ENCODE measurements around the gene PIGW.

The PIGW gene

DNA sequence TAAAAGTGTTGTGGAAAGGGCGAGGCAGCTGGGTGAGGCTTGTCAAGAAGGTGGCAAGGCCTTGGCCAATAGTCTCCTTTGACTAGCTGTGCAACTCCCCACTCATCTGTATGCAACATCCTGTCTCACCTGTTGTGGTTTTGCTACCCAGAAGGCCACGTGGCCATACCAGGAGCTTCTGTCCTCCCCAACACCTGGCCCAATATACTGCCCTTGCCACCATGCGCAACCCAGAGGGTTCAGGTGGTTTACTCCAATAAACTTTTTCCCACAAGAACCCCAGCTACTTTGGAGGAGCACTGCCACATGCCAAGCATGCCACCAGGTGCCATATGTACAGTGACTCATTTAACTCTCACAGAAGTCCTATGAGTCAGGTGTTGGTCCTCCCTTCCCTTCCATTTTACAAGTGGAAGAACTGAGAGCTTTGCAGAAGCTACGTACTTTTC is 10.3 kb upstream of the PIGW start:
- H3K27me3 ChIP-seq, result no peaks in the 10 kb centered on the region
- TF ChIP-seq, protein P1, sequence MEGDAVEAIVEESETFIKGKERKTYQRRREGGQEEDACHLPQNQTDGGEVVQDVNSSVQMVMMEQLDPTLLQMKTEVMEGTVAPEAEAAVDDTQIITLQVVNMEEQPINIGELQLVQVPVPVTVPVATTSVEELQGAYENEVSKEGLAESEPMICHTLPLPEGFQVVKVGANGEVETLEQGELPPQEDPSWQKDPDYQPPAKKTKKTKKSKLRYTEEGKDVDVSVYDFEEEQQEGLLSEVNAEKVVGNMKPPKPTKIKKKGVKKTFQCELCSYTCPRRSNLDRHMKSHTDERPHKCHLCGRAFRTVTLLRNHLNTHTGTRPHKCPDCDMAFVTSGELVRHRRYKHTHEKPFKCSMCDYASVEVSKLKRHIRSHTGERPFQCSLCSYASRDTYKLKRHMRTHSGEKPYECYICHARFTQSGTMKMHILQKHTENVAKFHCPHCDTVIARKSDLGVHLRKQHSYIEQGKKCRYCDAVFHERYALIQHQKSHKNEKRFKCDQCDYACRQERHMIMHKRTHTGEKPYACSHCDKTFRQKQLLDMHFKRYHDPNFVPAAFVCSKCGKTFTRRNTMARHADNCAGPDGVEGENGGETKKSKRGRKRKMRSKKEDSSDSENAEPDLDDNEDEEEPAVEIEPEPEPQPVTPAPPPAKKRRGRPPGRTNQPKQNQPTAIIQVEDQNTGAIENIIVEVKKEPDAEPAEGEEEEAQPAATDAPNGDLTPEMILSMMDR (IDR thresholded peaks at IDR 0.05), result no peak
- intact Hi-C loops (cut with DNase I; ENCODE audit: low total_unique reads), result no loop called here
- H3K9me3 ChIP-seq, result no peaks in the 10 kb centered on the region
- peaks cover 36 to 73% (median 36%) of the 10 kb centered on the region in 3 donors for H3K36me3 ChIP-seq
- DNase-seq, result no peak
- H3K4me3 ChIP-seq, result no peak overlapping the region
- no peak overlapping the region for H3K27ac ChIP-seq
- H3K4me1 ChIP-seq, result no peaks in the 10 kb centered on the region

DNA sequence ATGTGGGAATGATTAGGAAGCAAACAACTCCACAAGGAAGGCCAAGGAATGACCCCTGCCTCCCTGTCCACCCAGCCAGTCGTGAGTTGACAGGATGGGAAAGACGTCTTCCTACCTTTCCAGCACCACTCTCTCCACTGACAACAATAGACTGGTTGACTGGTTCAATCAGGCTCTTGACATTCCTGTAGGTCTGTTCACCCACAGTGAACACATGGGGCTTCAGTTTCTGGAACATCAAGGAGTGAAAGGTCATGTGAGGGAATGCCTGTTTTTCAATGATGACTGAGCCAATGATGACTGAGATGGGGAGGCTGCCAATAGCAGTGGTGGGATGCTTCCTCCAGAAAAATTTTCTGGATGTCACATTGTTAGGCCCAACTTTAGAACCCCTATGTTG is 9.7 kb upstream of the PIGW start:
- intact Hi-C loops (cut with DNase I; ENCODE audit: low total_unique reads), result no loop called here
- Histone ChIP-seq H3K4me3 (no peak overlapping the region), H3K4me1 (no peaks in the 10 kb centered on the region), H3K36me3 (peaks cover 36 to 73% (median 36%) of the 10 kb centered on the region in 3 donors), H3K9me3 (no peaks in the 10 kb centered on the region), H3K27ac (no peak overlapping the region), H3K27me3 (no peaks in the 10 kb centered on the region)
- TF ChIP-seq, protein P1 (IDR thresholded peaks at IDR 0.05), result no peak
- no peak for DNase-seq

DNA sequence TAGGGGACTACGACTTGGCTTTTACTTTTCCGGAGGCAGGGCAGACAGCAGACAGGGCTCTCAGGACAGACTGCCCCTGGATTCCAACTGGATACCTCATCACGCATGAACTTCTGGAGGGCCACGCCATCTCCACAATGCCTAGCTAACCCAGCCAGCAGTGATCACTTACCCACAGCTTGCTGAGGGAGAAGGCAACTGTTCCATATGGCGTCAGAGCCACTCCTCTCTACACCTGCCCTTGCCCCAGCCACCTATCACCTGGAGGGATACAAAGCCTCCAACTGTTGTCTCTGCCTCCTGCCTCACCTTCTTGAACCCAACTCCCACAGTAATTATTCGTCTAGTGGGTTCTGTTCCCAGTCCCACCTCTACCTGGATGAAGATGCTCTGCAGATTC is 8.9 kb upstream of the PIGW start:
- DNase-seq, result no peak
- TF ChIP-seq, protein P1 (IDR thresholded peaks at IDR 0.05), result no peak
- Histone ChIP-seq H3K4me3 (no peak overlapping the region), H3K27ac (no peak overlapping the region), H3K36me3 (peaks cover 36 to 73% (median 36%) of the 10 kb centered on the region in 3 donors), H3K27me3 (no peaks in the 10 kb centered on the region), H3K4me1 (no peaks in the 10 kb centered on the region), H3K9me3 (no peaks in the 10 kb centered on the region)
- intact Hi-C loops (cut with DNase I; ENCODE audit: low total_unique reads), result no loop called here

DNA sequence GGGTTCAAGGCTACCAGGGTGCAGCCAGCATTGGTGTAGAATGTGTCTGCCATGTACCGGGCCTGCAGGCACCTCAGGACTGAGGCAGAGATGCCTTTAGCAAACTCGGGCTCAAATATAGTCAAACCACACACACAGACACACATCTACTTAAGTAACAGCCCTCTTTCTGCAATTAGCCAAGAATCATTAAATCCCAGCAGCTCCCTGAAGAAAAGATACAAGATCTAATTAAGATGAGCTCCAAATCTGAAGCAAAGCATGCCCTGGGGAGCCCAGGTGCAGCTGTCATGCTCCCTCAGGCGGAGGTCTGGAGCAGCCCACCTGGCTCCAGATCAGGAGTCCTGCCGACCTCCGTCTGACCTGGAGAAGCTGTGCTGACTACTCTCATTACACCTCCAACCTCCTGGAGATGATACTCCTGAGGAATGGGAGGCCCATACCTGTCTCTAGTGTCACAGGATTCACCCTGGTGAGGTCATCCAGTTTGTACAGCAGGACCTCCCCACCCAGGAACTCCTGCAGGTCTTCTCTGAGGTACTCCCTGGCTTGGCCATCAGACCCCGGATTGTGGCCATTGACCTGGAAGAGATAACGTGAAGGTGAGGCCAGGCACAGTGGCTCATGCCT is 7.1 kb upstream of the PIGW start:
- H3K27me3 ChIP-seq, result no peaks in the 10 kb centered on the region
- H3K36me3 ChIP-seq, result peaks cover 31 to 81% (median 36%) of the 10 kb centered on the region in 3 donors
- intact Hi-C loops (cut with DNase I; ENCODE audit: low total_unique reads), result no loop called here
- H3K27ac ChIP-seq, result no peak overlapping the region
- TF ChIP-seq, protein P1 (IDR thresholded peaks at IDR 0.05), result no peak
- no peak for DNase-seq
- no peak overlapping the region for H3K4me3 ChIP-seq
- no peaks in the 10 kb centered on the region for H3K4me1 ChIP-seq
- no peaks in the 10 kb centered on the region for H3K9me3 ChIP-seq

DNA sequence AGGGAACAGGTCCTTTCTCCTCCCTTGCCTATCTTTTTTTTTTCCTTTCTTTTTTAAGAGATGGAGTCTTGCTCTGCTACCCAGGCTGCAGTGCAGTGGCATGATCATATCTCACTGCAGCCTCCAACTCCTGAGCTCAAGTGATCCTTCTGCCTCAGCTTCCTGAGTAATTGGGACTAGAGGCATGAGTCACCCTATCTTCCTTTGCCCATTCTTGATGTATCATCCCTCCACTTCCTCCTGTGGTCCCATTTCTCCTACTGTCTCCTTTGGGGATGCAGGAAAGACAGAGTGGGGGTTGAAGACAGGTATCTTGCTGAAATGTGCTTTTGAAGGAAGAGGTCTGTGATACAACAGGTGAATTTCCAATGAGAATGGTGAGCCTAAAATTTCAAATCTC is 5.7 kb upstream of the PIGW start:
- intact Hi-C loops (cut with DNase I; ENCODE audit: low total_unique reads), result no loop called here
- Histone ChIP-seq H3K4me3 (no peak overlapping the region), H3K4me1 (peaks cover 0 to 7% (median 4%) of the 10 kb centered on the region in 4 donors), H3K27me3 (no peaks in the 10 kb centered on the region), H3K9me3 (no peaks in the 10 kb centered on the region), H3K36me3 (peaks cover 27 to 70% (median 31%) of the 10 kb centered on the region in 3 donors), H3K27ac (no peak overlapping the region)
- DNase-seq, result no peak
- TF ChIP-seq, protein P1 (IDR thresholded peaks at IDR 0.05), result no peak
